Uterus (tissue), 2 donors: ENCODE results near the gene MAMLD1.

Source experiments
- CTCF ChIP-seq, 4 experiments: fragments of 200-600 bp in 2 of 4; fragments of 450-650 bp in 2 of 4; sonication (generic) in 2 of 4; IDR thresholded peaks; one replicate each; pipeline ENCODE4 v1.5.1; 2016 to 2019; ENCODE audit warnings: antibody characterized with exemption in 4 of 4, mild to moderate bottlenecking in 2 of 4, moderate library complexity in 1 of 4
- POLR2A ChIP-seq, 2 donors: fragments of 450-650 bp; IDR thresholded peaks; one replicate each; pipeline ENCODE4 v1.6.1; 2016; ENCODE audit warnings: antibody characterized with exemption in 2 of 2, mild to moderate bottlenecking in 1 of 2, moderate library complexity in 1 of 2

GRCh38 chrX:150502979-150503897 lies 140.1 kb downstream of the MAMLD1 start:
- no peak for TF ChIP-seq CTCF (IDR thresholded peaks at IDR 0.05)
- TF ChIP-seq POLR2A (IDR thresholded peaks at IDR 0.05), result no peak
